ENCODE measurements around the gene CCDC88B.
A peak's percentile ranks its signal among the peaks of the same experiment; 100 is the strongest.
"Not testable (repeated sequence)": the region's sequence is repeated elsewhere in the genome, so short reads cannot be mapped to it uniquely, and the experiment has no call there.

Gene CCDC88B

GRCh38 chr11:64306876-64307622 is 33.0 kb upstream of the CCDC88B start:
- no peak for TF ChIP-seq CTCF (conservative IDR thresholded peaks at IDR 0.05; ENCODE audit: low read length)
- DNase-seq (ENCODE audit: low read depth): peak; percentile 12
- H3K4me3 ChIP-seq (ENCODE audit: low read length): peak overlapping the region; percentile 75

GRCh38 chr11:64307795-64308194 is 32.2 kb upstream of the CCDC88B start:
- DNase-seq (ENCODE audit: low read depth); H3K4me3 ChIP-seq (ENCODE audit: low read length): not testable (repeated sequence)

GRCh38 chr11:64312947-64313346 is 27.1 kb upstream of the CCDC88B start:
- no peak overlapping the region for H3K4me3 ChIP-seq (ENCODE audit: low read length)
- no peak for DNase-seq (ENCODE audit: low read depth)
- no peak for TF ChIP-seq CTCF (conservative IDR thresholded peaks at IDR 0.05; ENCODE audit: low read length)

GRCh38 chr11:64313491-64314145 is 26.4 kb upstream of the CCDC88B start:
- DNase-seq (ENCODE audit: low read depth): peak; percentile 56
- no peak for TF ChIP-seq CTCF (conservative IDR thresholded peaks at IDR 0.05; ENCODE audit: low read length)
- peak overlapping the region; percentile 33 for H3K4me3 ChIP-seq (ENCODE audit: low read length)

GRCh38 chr11:64314146-64314804 is 25.7 kb upstream of the CCDC88B start:
- no peak for DNase-seq (ENCODE audit: low read depth)
- H3K4me3 ChIP-seq (ENCODE audit: low read length): peak overlapping the region; percentile 33
- TF ChIP-seq CTCF (conservative IDR thresholded peaks at IDR 0.05; ENCODE audit: low read length): peak; percentile 27

- H3K4me3 ChIP-seq (ENCODE audit: low read length): no peak overlapping the region
- TF ChIP-seq CTCF (conservative IDR thresholded peaks at IDR 0.05; ENCODE audit: low read length): no peak
- DNase-seq (ENCODE audit: low read depth): no peak
Measured at GRCh38 chr11:64314805-64315561, 25.0 kb upstream of the CCDC88B start.

- DNase-seq (ENCODE audit: low read depth): not testable (repeated sequence)
Measured at GRCh38 chr11:64315667-64316526, 24.1 kb upstream of the CCDC88B start.

More at GRCh38 chr11:64315667-64316526, 24.1 kb upstream of the CCDC88B start:
- H3K4me3 ChIP-seq (ENCODE audit: low read length): not testable (repeated sequence)
